GM12864 (cell line): ENCODE measurements around the gene CERKL.

Experiments
- DNase-seq: peaks from one replicate; pipeline ENCODE4 v3.0.0-alpha.2; 2011; ENCODE audit warnings: low read depth
- H3K4me3 ChIP-seq: 2 replicates; pipeline ENCODE4 v1.5.1; 2011; ENCODE audit warnings: mild to moderate bottlenecking, low read depth, low read length, control low read depth
- CTCF ChIP-seq: IDR thresholded peaks from 2 replicates; pipeline ENCODE4 v1.5.1; 2011; ENCODE audit warnings: low read depth, mild to moderate bottlenecking, moderate library complexity, low read length, control low read depth, inconsistent platforms; ENCODE audit errors: missing control alignments

CERKL gene

GRCh38 chr2:181680937-181681811 is 24.3 kb upstream of the CERKL start:
- H3K4me3 ChIP-seq: no peak overlapping the region
- TF ChIP-seq CTCF: no peak

GRCh38 chr2:181680055-181680936 is 23.4 kb upstream of the CERKL start, which contains the start of gene NEUROD1:
NEUROD1 (minus strand) TSS chr2:181680517; CDS start chr2:181678860, 1,657 bp downstream.
- H3K4me3 ChIP-seq: no peak within 1 kb of the TSS
- TF ChIP-seq CTCF: no peak
- no peak for DNase-seq

More at GRCh38 chr2:181680937-181681811, 24.3 kb upstream of the CERKL start:
- DNase-seq: no peak

GRCh38 chr2:181679544-181679979 is 22.7 kb upstream of the CERKL start:
- no peak for DNase-seq
- TF ChIP-seq CTCF: no peak
- no peak overlapping the region for H3K4me3 ChIP-seq

GRCh38 chr2:181678861-181679543 is 22.1 kb upstream of the CERKL start:
- no peak overlapping the region for H3K4me3 ChIP-seq
- no peak for TF ChIP-seq CTCF
- no peak for DNase-seq

- no peak for DNase-seq
- TF ChIP-seq CTCF: no peak
- H3K4me3 ChIP-seq: no peak overlapping the region
Observed at GRCh38 chr2:181677912-181678586, 21.1 kb upstream of the CERKL start.

GRCh38 chr2:181675254-181675653 is 18.3 kb upstream of the CERKL start:
- H3K4me3 ChIP-seq: no peak overlapping the region
- DNase-seq: no peak
- no peak for TF ChIP-seq CTCF
